IPS-NIHi7 (cell line): Measurements from ENCODE around the gene TENT5A.

Source experiments
- DNase-seq: peaks from one replicate; pipeline ENCODE4 v3.0.0; 2012; ENCODE audit warnings: mixed read lengths; ENCODE audit errors: extremely low spot score

The TENT5A gene

DNA sequence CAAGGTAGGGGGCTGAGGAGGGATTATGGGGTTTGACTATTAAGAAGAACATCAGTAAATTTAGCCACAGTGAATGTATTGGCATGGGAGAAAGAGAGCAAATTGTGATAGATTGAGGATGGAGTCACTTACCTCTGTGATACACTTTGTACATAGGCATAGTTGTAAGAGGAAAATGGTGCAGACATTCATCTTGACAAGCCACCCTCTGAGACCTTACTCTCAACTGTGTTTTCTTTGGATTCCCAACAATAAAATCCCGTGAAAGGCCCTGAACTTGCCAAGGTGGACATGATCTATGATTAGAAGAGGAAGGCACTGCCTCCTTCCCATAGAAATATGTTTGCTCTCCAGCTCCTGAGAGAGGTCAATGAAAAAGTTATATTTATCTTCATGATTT lies 18.6 kb upstream of the TENT5A start:
- DNase-seq = no peak

DNA sequence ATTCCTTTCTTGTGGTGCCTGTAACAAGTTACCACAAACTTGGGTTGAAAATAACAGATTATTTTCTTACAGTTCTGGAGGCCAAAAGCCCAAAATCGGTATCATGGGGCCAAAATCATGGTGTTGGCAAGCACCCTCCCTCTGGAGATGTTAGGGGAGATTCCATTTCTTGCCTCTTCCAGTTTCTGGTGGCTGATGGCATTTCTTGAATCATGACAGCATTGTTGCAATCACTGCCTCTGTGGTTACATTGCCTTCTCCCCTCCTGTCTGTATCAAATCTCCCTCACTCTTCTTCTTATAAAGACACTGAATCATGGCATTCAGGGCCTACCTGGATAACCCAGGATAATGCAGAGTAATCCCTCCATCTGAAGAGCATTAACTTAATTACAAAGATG lies 17.9 kb upstream of the TENT5A start:
- DNase-seq = no peak

DNA sequence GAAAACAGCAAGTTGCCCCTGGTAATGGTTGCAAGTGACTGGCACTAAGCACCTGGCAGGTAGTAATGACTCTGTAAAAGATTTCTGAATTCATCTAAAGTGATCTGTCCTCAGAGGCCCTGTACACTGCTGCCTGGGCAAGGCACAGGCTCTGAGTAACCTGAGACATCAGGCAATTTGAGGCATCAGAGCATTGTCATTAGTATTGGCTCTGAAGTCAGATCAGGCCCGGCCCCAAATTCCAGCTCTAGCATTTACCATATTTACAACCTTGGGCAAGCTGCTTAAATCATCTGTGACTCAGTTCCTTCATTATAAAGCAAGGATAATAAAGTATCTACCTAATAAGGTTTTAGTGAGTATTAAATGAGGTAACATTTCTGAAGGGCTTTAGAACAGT lies 17.3 kb upstream of the TENT5A start:
- no peak for DNase-seq

DNA sequence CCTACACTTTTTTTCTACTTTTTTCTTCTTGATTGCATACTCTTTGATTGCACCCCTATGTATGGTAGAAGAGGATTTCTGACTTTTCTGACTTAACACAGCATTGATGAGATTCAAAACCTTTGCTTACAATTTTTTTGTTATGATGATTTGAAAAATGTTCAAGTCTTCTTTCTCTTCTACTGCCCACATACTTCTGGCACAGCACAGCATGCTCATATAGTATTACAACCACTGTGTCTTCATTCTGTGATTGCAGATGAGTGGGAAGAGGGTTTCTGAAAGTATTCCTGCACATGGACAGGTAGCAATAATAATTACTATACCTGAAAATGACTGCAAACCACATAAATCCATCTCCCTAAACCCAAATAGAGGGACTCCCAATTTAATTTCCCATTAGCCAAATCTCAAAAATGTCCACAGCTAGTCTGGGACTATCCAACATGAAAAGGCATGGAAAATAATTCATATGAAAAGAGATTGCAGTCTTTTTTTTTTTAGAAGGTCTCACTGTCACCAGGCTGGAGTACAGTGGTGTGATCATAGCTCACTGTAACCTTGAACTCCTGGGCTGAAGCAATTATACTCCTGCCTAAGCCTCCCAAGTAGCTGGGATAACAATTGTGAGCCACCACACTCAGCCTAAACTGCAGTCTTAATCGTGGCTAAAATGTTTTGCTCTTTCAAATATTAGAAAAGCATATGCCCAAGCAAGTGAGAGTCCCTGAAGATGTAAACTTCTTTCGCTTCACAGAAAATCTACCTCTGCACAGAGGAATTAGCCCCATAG lies 15.9 kb upstream of the TENT5A start:
- DNase-seq = no peak

DNA sequence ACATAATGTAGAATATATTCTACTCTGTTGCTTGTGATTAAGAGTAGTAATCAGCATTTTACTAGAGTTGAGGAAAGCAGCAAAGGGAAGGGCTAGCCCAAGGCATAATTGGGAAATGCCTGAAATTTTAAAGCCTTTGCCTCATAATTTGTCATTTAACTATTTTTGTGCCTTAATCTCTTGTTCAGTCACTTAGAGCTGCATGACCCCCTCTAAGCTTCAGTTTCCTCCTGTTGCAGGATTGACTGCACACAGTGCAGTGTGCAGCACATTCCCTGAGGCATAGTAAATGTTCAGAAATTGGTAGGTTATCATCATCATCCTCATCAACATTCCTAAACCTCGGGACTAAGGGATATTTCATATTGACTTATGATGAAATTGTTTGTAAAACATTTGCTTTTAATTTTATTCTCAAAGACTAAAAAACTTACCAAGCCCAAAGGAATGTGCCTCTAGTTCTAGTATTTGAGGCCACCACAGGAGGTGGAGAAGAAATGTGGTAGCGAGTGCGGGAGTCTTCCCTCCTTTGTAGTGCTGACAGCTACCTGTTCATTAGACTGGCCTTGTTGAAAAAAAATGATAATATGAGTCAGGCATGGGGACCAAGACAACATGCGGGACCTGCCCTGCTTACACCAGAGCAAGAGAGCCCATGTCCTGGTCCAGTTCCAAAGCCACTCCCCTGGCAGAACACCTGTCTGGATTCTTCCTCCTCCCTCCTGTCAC lies 14.8 kb upstream of the TENT5A start:
- no peak for DNase-seq

DNA sequence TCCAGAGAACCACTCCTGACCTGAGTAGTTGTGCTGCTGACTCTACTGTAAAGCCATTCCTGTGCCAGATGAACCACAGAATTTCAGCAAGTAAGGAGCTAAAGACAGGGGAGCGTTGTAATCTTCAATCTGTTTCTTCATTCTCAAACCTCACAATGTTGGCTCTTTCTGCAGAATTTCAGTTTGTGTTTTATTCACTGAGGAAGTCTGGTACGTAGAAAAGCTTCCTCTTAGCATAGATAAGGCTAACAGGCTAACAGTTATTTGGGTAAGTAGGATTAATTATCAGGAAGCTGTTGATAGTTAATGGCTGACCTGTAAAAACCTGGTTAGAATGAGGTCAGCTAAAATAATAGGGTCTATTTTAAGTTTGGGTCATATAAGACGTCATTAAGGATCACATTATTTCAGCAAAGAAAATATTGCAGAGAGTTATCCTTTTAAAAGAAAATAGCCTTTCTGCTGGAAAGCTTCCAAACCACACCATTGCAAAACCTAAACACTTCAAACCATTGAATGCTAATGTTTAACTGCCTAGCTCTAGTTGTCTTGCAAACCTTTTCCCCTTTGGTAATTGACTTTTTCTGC lies 14.1 kb upstream of the TENT5A start:
- DNase-seq = no peak

DNA sequence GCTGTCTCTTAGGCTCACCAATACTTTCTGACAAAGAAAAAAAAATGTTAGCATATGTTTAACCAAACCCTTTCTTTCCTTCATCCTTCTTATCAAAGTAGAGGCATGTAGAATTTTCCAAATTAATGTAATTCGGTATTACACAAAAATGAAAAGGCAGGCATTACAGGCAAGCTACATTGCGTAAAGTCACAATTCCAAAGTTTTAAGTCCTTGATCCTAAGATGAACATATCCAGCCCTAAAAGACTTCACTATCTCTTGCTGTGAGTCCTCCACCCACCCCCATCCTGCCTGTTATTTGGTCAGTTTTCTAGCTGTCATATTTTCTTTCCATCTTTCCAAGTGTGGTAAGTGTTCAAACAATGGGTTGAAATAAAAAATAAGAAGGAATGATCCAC lies 12.1 kb upstream of the TENT5A start:
- DNase-seq = no peak

DNA sequence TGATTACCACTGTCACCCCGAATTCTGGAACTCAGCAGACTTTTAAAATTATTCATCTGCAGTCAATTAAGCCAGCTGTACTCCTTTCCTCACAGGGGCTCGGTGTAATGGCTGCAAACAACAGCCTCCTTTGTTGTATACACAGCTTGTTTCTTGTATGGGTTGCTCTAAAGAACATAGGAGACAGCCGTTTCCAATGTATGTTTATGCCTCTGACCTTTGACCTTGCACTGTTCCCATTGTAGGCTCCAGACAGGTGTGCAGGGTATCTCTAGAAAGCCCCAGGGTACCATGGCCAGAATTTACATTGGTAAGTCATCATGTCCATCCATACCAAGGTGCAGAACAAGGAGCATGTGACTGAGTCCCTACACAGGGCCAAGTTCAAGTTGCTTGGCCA lies 11.5 kb upstream of the TENT5A start:
- DNase-seq = no peak

DNA sequence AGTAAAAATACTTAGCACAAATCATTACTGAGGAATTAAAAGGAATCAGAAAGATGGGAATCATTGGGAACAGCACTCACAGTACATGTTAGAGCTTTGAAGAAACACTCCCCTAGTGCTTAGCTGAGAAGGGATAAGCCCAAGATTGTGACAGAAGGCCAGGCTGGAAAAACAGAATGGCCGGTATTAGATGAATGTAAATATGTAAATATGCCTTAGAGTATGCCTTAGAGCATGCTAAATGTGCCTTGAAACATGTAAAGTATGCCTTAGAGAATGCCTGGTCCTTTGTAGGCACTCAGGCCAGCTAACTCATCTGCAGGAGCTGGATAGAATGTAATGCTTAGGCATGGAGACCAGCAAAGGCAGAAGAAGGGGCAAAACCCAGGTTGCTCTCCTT lies 10.6 kb upstream of the TENT5A start:
- no peak for DNase-seq

DNA sequence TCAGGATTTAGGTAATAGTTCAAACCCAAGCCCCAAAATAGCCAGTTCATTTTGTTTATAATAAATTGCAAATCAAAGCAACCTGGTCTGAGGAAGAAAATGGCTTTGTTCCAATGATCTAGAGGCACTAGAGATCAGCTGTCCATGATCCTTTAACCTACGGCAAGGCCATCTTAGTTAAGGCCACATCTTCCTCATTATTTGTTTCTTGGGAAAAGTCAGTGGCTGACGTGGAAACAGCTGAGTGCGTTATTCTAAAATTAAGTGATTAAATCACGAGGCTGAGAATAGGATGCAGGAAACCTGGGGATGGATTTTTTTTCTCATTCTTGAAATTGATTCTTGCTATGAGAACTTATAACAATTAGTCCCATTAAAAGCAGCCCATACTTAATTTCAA lies 10.1 kb upstream of the TENT5A start:
- no peak for DNase-seq

DNA sequence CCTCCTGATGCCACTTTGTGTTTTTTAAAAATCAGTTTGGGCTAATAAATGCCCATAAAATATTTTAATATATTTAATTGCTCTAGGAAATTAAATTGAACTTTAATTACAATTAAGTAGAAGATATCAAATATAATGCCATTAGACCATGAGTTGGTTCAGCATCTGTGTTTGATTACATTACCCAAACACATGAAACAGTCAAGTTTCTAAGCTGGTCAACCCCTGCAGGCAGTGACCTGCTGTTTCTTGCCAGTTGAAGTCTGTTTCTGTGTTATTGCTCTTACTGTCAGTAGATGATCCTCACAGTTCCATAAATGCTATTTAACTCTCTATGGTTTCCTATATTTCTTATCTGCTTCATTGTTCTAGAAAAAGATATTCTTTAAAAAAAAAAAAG lies 9.7 kb upstream of the TENT5A start:
- DNase-seq = no peak

DNA sequence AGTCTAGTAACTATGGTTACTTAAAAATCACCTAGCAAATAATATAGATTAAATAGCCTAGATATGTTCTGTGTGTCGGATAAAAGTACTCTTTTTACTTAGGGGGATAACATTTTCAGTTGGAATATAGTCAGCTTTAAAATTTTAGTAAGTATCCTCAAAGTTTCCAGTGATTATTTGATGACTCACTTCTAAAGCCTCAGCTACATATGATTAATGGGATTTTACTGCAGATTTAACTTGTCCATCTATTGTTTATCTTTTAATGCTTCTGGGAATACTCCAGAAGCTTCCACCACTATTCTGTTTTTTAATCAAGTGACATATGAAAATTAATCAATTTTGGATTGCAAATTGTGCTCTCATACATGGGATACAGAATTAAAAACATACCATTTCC lies 8.7 kb upstream of the TENT5A start:
- no peak for DNase-seq

DNA sequence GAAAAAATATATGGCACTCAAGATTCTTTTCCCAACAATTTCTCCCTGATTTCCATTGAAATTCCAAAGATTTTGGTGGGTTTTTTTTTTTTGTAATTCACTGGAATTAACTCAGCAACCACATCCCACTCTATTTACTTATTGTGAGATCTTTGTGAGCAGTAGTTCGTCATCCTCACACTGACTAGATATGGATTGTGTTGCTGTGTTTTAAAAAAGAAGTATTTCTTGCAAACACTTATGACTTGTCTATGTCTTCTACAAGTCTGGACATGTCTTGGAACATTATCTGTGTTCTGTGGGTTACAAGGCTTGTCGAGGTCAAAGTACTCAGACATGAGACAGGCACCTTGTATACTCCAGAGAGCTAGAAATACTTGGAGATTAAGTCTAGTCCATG lies 7.3 kb upstream of the TENT5A start:
- DNase-seq = no peak

DNA sequence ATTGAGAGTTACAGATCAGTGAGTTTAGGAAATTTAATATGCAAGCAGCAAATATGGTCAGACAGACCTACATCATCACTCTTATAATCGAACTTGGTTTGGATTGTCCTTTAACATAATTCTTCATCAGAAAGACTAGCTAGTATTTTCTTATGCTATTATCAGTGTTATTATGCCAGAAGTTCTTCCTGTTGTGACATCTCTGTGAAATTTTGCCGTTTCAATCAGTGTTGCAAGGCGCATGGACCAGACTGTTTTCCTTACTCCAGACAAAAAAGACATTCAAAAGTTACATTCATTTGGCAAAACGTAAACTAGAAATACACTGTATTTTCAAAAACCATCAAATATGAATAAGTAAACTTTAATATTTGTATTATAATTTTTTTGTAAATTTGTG lies 5.7 kb upstream of the TENT5A start:
- DNase-seq = no peak

DNA sequence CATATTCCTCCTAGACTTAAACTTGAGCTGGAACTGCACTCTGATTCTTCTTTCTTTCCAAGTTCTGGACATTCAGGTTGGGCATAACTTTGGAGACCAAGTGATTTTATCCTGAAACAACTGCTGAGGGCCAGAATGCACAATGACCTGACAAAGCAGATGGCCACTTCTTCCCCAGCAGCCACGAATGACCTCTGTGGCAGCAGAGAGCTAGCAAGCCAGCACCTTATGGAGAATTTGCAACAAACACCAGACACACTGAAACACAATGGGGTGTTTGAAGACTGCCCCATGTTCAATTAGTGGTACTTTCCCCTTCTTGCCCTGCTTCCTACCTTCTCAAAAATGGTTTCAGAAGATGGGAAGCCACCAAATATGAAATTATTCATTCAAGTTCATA lies 4.2 kb upstream of the TENT5A start:
- DNase-seq = no peak

DNA sequence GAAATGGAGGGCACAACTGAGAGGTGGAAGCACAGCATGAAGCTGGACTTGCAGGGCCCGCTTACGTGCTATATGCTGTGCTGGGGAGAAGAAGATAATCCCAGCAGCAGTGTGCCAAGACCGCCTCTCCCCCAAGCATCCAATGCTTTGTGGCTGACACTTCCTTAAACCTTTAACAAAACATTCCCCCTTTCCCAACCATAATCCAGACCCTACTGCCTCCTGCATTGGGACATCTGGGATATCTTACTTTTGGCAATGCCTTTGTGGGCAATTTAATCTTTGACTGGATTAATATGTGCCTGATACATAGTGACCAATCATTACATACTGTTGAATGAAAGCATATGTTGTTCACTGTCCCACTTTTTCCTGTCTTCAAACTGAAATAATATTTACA lies 3.1 kb upstream of the TENT5A start:
- no peak for DNase-seq

DNA sequence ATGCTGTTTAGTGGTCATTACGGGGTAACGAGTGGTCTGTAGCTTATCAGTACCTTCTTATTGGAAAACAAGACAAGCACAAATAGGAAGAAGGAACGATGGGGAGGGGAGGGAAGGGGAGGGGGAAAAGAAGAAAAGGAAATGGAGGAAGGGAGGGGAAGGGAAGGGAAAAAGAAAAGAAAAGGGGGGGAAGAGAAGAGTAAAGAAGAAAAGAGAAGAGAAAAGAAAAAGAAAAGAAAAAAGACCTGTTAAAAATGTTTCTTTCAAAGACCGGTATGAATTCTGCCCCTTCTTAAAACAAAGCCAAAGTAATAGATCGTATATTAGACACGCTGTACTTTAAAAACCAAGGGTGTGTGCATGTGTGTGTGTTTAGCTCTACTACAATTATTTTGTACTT lies 2.4 kb upstream of the TENT5A start:
- no peak for DNase-seq

DNA sequence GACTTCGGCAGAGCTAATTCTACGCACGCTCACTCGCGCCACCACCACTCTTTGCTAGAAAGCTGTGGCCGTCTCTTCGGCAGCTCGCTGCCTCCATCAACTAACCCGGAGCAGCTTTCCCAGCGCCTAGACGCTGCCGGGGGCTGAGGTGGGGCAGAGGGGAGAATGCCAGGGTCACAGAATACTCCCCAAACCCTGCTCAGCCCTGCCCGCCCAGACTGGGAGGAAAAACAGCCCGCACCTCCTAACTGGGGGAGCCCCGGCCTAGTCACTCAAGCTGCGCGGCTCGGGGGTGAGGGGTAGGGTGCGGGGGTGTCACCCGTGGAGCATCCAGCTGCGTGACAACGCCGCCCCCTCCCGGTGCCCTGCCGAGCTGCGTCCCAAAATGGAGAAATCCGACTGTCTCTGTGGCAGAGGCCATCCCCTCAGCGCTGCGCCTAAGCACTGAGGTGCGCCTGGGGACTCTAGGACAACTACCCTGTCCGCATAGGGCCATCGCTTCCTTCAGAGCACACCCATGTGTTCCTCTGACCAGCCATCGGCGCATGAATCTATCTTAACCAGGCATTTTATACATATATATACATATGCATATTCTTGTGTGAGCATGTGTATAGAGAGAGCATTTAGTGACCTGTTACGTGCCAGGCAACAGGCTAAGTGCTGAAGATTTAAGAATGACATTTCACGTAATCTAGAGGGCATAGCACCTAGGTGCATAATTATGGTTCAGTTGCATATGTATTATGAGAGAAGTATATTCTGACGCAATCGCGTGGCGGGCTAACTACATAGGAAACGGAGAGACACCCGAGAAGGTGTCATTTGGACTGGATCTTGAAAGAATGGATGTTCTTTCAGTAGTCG lies 1.5 kb upstream of the TENT5A start:
- peak; percentile 52 for DNase-seq

DNA sequence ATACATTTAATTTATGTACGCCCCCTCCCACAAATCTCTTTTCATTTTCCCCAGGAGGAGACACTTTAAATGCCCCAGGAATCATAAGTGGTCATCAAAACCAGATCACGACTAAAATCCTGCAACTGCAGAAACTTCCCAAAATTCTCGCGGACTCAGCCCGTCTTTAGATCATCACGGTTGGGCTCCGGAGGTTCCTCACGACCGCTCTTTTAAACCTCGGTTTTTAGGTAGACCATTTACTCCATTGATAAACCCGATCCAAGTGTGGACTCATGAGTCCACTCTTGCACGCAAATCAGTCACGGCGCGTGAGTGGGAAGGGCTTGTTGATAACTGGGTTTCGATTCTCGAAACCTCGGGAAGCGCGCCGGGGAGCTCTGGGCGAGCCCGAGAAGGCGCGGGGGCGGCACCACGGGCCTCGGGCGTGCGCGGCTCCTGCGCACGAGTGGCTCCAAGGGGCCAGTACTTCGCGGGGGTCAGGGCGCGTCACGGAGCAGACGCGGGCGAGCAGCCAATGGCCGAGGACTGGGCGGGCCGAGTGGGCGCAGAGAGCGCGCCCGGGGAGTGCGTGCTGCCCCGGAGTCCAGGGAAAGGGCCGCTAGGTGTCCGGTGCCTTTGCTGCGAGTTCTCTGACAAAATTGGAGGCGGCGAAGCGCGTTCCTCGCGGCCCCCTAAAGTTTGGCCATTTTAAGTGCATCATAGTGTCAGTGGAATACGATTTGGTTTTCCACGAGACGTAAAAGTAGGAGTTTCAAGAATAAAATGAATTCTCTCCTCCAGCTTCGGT lies 635 bp upstream of the TENT5A start:
- DNase-seq = peak; percentile 63

DNA sequence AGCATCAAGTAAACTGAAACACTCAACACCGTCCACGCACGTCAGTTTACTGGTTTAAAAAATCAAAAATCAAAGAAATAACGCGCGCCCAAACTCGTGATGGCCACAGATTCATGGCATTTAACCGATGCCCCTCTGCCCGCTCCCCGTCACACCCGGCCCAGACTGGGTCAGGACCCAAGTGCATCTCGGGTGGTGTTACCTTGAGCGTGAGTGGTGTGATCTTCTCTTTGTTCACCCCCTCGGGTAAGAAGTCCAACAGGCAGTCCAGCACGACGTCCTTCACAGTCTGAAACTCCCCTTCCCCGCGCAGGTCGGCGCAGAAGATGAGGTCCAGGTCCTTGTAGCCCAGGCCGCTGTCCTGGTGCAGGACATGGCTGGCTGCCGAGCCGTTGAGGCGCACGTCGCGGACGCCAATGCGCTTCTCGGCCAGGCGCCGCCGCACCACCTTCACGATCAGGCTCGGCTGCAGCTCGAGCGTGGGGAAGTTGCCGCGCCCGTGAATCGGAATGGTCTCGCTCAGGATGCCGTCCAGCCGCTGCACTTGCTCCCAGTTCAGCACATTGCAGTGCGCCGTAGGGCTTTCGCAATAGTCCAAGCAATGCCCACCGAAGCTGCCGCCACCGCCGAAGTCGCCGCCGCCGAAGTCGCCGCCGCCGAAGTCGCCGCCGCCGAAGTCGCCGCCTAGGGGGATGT lies 945 bp downstream of the TENT5A start:
- peak; percentile 21 for DNase-seq
